H1 (cell line): ENCODE data around the gene NUDT9.
"Not testable (repeated sequence)": the region's sequence is repeated elsewhere in the genome, so short reads cannot be mapped to it uniquely, and the experiment has no call there.

Experiments
- CHD1 ChIP-seq: IDR thresholded peaks from 2 replicates; pipeline ENCODE4 v1.6.1; 2012; ENCODE audit warnings: low read depth, low read length, improper control_type of control experiment
- CHD2 ChIP-seq: IDR thresholded peaks from 2 replicates; pipeline ENCODE4 v1.6.1; 2012; ENCODE audit warnings: low read length, improper control_type of control experiment
- EP300 ChIP-seq, 2 experiments: IDR thresholded peaks; 1 replicate in 1 of 2; 2 replicates in 1 of 2; pipeline ENCODE4 v1.6.1; 2011 to 2012; ENCODE audit warnings: low read depth in 2 of 2, low read length in 2 of 2, mild to moderate bottlenecking in 2 of 2, borderline replicate concordance in 1 of 2, inconsistent platforms in 1 of 2, moderate library complexity in 1 of 2
- HDAC6 ChIP-seq: IDR thresholded peaks from one replicate; pipeline ENCODE4 v1.7.1; 2012; ENCODE audit warnings: low read depth, mild to moderate bottlenecking, inconsistent platforms, low read length, moderate library complexity
- MAFK ChIP-seq: IDR thresholded peaks from 2 replicates; pipeline ENCODE4 v1.6.1; 2012; ENCODE audit warnings: low read depth, mild to moderate bottlenecking, improper control_type of control experiment, low read length
- NRF1 ChIP-seq: IDR thresholded peaks from 2 replicates; pipeline ENCODE4 v1.6.1; 2011; ENCODE audit warnings: mild to moderate bottlenecking, low read depth, low read length, improper control_type of control experiment
- POLR2A ChIP-seq, 2 experiments: IDR thresholded peaks; 1 replicate in 1 of 2; 2 replicates in 1 of 2; pipeline ENCODE4 v1.6.1; 2011; ENCODE audit warnings: low read depth in 2 of 2, low read length in 2 of 2, mild to moderate bottlenecking in 2 of 2; ENCODE audit errors: control extremely low read depth in 1 of 2
- POLR2AphosphoS5 ChIP-seq: IDR thresholded peaks from 2 replicates; pipeline ENCODE4 v1.6.1; 2011; ENCODE audit warnings: low read depth, low read length
- RAD21 ChIP-seq, 2 experiments: IDR thresholded peaks in 1 of 2; conservative IDR thresholded peaks in 1 of 2; 2 replicates each; pipeline ENCODE4 v1.6.1; 2011; ENCODE audit warnings: low read depth in 2 of 2, low read length in 2 of 2, improper control_type of control experiment in 1 of 2, inconsistent platforms in 1 of 2, mild to moderate bottlenecking in 1 of 2, moderate library complexity in 1 of 2
- SIN3A ChIP-seq, 2 experiments: IDR thresholded peaks in 1 of 2; conservative IDR thresholded peaks in 1 of 2; 2 replicates each; pipeline ENCODE4 v1.6.1; 2011 to 2012; ENCODE audit warnings: low read length in 2 of 2, improper control_type of control experiment in 1 of 2, low read depth in 1 of 2, mild to moderate bottlenecking in 1 of 2
- SP2 ChIP-seq: IDR thresholded peaks from 2 replicates; pipeline ENCODE4 v1.6.1; 2012; ENCODE audit warnings: mild to moderate bottlenecking, low read length, inconsistent platforms
- YY1 ChIP-seq: IDR thresholded peaks from 2 replicates; pipeline ENCODE4 v1.6.1; 2011; ENCODE audit warnings: low read depth, mild to moderate bottlenecking, low read length
- TF ChIP-seq, protein P1 (sequence below), 3 experiments: IDR thresholded peaks; 1 replicate in 2 of 3; 2 replicates in 1 of 3; pipeline versions ENCODE4 v1.5.1 to v1.6.1; 2011; ENCODE audit warnings: low read length in 3 of 3, mild to moderate bottlenecking in 3 of 3, inconsistent platforms in 2 of 3, low read depth in 1 of 3, moderate library complexity in 1 of 3; ENCODE audit not compliant: insufficient read depth in 1 of 3; ENCODE audit errors: control extremely low read depth in 1 of 3
- TF ChIP-seq, protein P2 (sequence below): IDR thresholded peaks from 2 replicates; pipeline ENCODE4 v1.6.1; 2011; ENCODE audit warnings: low read depth, mild to moderate bottlenecking, low read length; ENCODE audit not compliant: insufficient read depth

GRCh38 chr4:87418410-87418809, 4.0 kb upstream of the NUDT9 start:
- not testable (repeated sequence) for TF ChIP-seq YY1; POLR2AphosphoS5; NRF1; CHD1; RAD21 (IDR thresholded peaks at IDR 0.05 in 1 of 2, conservative IDR thresholded peaks at IDR 0.05 in 1 of 2; ENCODE audit: low read depth in 2 of 2, low read length in 2 of 2); SIN3A (conservative IDR thresholded peaks at IDR 0.05 in 1 of 2, IDR thresholded peaks at IDR 0.05 in 1 of 2; ENCODE audit: low read depth in 1 of 2, low read length in 2 of 2); MAFK; EP300 (IDR thresholded peaks at IDR 0.05; ENCODE audit: borderline replicate concordance in 1 of 2, low read depth in 2 of 2, low read length in 2 of 2); POLR2A (IDR thresholded peaks at IDR 0.05; ENCODE audit: control extremely low read depth in 1 of 2, low read depth in 2 of 2, low read length in 2 of 2); SP2; CHD2; HDAC6
- TF ChIP-seq, protein P1, sequence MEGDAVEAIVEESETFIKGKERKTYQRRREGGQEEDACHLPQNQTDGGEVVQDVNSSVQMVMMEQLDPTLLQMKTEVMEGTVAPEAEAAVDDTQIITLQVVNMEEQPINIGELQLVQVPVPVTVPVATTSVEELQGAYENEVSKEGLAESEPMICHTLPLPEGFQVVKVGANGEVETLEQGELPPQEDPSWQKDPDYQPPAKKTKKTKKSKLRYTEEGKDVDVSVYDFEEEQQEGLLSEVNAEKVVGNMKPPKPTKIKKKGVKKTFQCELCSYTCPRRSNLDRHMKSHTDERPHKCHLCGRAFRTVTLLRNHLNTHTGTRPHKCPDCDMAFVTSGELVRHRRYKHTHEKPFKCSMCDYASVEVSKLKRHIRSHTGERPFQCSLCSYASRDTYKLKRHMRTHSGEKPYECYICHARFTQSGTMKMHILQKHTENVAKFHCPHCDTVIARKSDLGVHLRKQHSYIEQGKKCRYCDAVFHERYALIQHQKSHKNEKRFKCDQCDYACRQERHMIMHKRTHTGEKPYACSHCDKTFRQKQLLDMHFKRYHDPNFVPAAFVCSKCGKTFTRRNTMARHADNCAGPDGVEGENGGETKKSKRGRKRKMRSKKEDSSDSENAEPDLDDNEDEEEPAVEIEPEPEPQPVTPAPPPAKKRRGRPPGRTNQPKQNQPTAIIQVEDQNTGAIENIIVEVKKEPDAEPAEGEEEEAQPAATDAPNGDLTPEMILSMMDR (IDR thresholded peaks at IDR 0.05; ENCODE audit: control extremely low read depth in 1 of 3, insufficient read depth in 1 of 3, low read depth in 1 of 3, low read length in 3 of 3): not testable (repeated sequence)
- TF ChIP-seq, protein P2, sequence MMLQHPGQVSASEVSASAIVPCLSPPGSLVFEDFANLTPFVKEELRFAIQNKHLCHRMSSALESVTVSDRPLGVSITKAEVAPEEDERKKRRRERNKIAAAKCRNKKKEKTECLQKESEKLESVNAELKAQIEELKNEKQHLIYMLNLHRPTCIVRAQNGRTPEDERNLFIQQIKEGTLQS: not testable (repeated sequence)
